Ishikawa (cell line): ENCODE measurements around the gene ZNF184.
A peak's percentile ranks its signal among the peaks of the same experiment; 100 is the strongest.

ENCODE experiments used
- CEBPB ChIP-seq: IDR thresholded peaks from 2 replicates; pipeline ENCODE4 v1.6.1; 2012
- CREB1 ChIP-seq: IDR thresholded peaks from 2 replicates; pipeline ENCODE4 v1.6.1; 2012; ENCODE audit warnings: low read depth
- EGR1 ChIP-seq: IDR thresholded peaks from 2 replicates; pipeline ENCODE4 v1.6.1; 2012
- EP300 ChIP-seq: IDR thresholded peaks from 2 replicates; pipeline ENCODE4 v1.6.1; 2012; ENCODE audit warnings: borderline replicate concordance
- FOXM1 ChIP-seq: IDR thresholded peaks from 2 replicates; pipeline ENCODE4 v1.6.1; 2012; ENCODE audit warnings: low read depth, borderline replicate concordance
- NFIC ChIP-seq: IDR thresholded peaks from 2 replicates; pipeline ENCODE4 v1.6.1; 2012
- RAD21 ChIP-seq: IDR thresholded peaks from 2 replicates; pipeline ENCODE4 v1.6.1; 2012; ENCODE audit warnings: low read depth
- TAF1 ChIP-seq: IDR thresholded peaks from 2 replicates; pipeline ENCODE4 v1.6.1; 2012; ENCODE audit warnings: low read depth, mild to moderate bottlenecking
- TCF12 ChIP-seq: IDR thresholded peaks from 2 replicates; pipeline ENCODE4 v1.6.1; 2012; ENCODE audit warnings: low read depth
- TEAD4 ChIP-seq: IDR thresholded peaks from 2 replicates; pipeline ENCODE4 v1.6.1; 2012
- USF1 ChIP-seq: IDR thresholded peaks from 2 replicates; pipeline ENCODE4 v1.6.1; 2012
- YY1 ChIP-seq: IDR thresholded peaks from 2 replicates; pipeline ENCODE4 v1.6.1; 2012; ENCODE audit warnings: low read depth
- ZBTB7A ChIP-seq: IDR thresholded peaks from 2 replicates; pipeline ENCODE4 v1.6.1; 2012; ENCODE audit warnings: low read depth
- TF ChIP-seq, protein P1 (sequence below): IDR thresholded peaks from 2 replicates; pipeline ENCODE4 v1.6.1; 2012
- TF ChIP-seq, protein P2 (sequence below): IDR thresholded peaks from 2 replicates; pipeline ENCODE4 v1.6.1; 2012; ENCODE audit warnings: low read depth, mild to moderate bottlenecking

The ZNF184 gene

DNA sequence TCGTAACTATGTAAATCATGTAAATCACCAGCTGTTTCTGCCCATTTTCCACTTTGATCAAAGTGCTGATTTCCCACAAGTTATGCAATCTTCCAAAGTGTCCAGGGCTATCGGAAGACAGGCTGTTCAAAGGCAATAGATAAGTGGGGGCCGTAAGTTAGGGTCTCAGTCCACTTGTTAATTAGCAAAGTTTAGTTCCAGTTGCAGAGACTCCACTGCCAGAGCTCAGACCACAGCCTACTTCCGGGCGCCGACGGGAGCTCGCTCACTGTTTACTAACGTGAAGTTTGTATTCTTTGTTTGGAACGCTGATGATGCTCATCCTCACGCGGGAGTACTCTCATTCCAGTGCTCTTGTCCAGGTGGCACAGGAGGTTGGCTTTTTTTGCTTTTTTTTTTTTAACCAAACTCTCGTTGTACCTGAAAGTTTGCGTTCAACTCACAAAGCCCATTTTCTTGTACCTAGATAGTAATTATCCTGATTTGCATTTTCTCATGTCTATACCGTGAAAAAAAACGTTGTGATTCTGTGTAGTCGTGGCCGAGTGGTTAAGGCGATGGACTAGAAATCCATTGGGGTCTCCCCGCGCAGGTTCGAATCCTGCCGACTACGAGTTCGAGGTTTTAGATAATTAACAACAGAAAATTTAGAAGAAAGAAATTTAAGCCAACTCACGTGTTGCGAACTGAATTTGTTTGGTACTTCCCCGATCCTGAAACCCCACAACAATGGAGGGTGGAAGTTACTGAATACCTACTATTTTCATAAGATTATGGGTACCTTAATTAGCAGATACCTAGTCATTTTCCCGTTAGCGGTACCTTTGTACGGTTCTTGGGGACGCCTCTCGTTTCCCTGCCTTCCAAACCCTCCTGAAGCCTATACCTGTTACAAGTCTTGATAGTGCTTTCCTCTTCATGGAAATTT, 29.9 kb upstream of the ZNF184 start:
- TF ChIP-seq TEAD4: peak; percentile 76
- no peak for TF ChIP-seq CREB1
- TF ChIP-seq ZBTB7A: no peak
- TF ChIP-seq EP300: no peak
- TF ChIP-seq YY1: no peak
- TF ChIP-seq, protein P1, sequence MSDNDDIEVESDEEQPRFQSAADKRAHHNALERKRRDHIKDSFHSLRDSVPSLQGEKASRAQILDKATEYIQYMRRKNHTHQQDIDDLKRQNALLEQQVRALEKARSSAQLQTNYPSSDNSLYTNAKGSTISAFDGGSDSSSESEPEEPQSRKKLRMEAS: peak; percentile 40; the same call in 1 of the 2 replicates
- 0 out of 2 replicates have a peak, but pooled peaks have one; percentile 10 for TF ChIP-seq CEBPB
- peak; percentile 38; the same call in 1 of the 2 replicates for TF ChIP-seq USF1
- no peak for TF ChIP-seq NFIC
- no peak for TF ChIP-seq RAD21
- no peak for TF ChIP-seq TAF1
- TF ChIP-seq EGR1: no peak
- TF ChIP-seq TCF12: no peak
- TF ChIP-seq, protein P2, sequence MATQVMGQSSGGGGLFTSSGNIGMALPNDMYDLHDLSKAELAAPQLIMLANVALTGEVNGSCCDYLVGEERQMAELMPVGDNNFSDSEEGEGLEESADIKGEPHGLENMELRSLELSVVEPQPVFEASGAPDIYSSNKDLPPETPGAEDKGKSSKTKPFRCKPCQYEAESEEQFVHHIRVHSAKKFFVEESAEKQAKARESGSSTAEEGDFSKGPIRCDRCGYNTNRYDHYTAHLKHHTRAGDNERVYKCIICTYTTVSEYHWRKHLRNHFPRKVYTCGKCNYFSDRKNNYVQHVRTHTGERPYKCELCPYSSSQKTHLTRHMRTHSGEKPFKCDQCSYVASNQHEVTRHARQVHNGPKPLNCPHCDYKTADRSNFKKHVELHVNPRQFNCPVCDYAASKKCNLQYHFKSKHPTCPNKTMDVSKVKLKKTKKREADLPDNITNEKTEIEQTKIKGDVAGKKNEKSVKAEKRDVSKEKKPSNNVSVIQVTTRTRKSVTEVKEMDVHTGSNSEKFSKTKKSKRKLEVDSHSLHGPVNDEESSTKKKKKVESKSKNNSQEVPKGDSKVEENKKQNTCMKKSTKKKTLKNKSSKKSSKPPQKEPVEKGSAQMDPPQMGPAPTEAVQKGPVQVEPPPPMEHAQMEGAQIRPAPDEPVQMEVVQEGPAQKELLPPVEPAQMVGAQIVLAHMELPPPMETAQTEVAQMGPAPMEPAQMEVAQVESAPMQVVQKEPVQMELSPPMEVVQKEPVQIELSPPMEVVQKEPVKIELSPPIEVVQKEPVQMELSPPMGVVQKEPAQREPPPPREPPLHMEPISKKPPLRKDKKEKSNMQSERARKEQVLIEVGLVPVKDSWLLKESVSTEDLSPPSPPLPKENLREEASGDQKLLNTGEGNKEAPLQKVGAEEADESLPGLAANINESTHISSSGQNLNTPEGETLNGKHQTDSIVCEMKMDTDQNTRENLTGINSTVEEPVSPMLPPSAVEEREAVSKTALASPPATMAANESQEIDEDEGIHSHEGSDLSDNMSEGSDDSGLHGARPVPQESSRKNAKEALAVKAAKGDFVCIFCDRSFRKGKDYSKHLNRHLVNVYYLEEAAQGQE: no peak
- no peak for TF ChIP-seq FOXM1

DNA sequence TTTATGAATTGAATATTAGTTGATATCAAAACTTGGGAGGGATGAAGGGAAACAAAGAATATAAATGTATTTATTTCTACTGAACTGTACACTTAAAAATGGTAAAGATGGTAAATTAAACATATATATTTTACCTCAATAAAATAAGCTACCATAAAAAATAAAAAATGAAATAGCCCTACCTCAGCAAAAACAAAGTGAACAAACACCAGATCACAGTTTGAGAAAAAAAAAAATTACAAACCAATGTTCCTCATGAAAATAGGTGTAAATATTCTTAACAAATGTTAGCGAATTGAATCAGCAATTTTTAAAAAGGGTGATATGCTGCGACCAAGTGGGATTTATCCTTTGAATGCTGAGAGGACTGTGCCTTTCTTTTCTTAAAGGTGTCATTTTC, 28.3 kb upstream of the ZNF184 start:
- no peak for TF ChIP-seq EP300
- TF ChIP-seq FOXM1: no peak
- TF ChIP-seq, protein P1: no peak
- no peak for TF ChIP-seq TEAD4
- no peak for TF ChIP-seq NFIC
- no peak for TF ChIP-seq EGR1
- no peak for TF ChIP-seq ZBTB7A
- no peak for TF ChIP-seq CEBPB
- TF ChIP-seq, protein P2: no peak

DNA sequence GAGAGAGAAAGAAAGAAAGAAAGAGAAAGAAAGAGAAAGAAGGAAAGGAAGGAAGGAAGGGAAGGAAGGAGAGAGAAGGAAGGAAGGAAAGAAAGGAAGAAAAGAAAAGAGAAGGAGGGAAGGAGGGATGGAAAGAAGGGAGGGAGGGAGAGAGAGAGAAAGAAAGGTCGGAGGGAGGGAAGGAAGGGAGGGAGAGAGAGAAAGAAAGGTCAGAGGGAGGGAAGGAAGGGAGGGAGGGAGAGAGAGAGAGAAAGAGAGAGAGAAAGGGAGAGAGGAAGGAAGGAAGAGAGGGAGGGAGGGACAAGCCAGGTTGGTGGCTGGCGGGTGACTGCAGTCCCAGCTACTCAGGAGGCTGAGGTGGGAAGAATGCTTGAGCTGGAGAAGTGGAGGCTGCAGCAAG, 27.3 kb upstream of the ZNF184 start:
- TF ChIP-seq CEBPB: no peak
- TF ChIP-seq TCF12: no peak

- TF ChIP-seq USF1 (0 out of 2 replicates have a peak, but pooled peaks have one; percentile 39), NFIC (no peak), FOXM1 (no peak), ZBTB7A (no peak), TEAD4 (peak; percentile 80), TCF12 (0 out of 2 replicates have a peak, but pooled peaks have one; percentile 37), TAF1 (no peak), YY1 (no peak), CEBPB (no peak), CREB1 (peak; percentile 91), RAD21 (no peak), EP300 (no peak), EGR1 (no peak)
- TF ChIP-seq, protein P1: peak; percentile 16; the same call in 1 of the 2 replicates
- TF ChIP-seq, protein P2: no peak
Measured at GRCh38 chr6:27495386-27496135, 22.7 kb upstream of the ZNF184 start.
